Measurements from ENCODE around the gene OR2G2. TPM values are rescaled to one million over a fixed set of nuclear protein-coding genes. Genes with fewer than 3 reads are reported as not detected.

Gene OR2G2
- total RNA-seq, 1 donor = not detected

DNA sequence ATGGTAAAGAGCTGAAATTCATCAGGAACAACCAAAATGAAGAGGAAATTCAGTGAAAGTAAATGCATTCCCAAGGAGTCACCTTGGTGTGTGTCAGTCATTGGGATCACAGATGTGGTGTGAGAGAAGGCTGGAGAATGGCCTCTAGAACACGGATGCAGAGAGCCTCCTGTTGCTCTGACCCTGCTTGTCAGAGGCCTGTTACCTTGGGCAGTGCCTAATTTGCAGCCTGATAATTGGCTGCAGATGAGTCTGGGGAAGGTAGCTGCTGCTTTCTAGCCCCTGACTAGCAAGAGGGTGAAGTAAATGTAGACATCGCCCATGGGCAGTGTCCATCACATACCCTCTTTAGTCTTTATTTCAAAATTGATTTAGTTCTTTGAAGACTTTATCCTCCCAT, 35.9 kb upstream of the OR2G2 start:
- no peak overlapping the region for H2AFZ ChIP-seq (ENCODE audit: low read length)
- no peak overlapping the region for H3K4me3 ChIP-seq (ENCODE audit: insufficient read depth, low read length)
- H3K79me2 ChIP-seq (ENCODE audit: insufficient read depth, low read length) = no peaks in the 10 kb centered on the region
- DNase-seq (ENCODE audit: insufficient read length, low spot score, missing footprints) = no peak
- no peak overlapping the region for H3K27ac ChIP-seq (ENCODE audit: low read depth, low read length)
- H3K27me3 ChIP-seq (ENCODE audit: insufficient read depth, low read length) = no peaks in the 10 kb centered on the region
- no peaks in the 10 kb centered on the region for H3K36me3 ChIP-seq (ENCODE audit: insufficient read depth, low read length)
- TF ChIP-seq, protein P1, sequence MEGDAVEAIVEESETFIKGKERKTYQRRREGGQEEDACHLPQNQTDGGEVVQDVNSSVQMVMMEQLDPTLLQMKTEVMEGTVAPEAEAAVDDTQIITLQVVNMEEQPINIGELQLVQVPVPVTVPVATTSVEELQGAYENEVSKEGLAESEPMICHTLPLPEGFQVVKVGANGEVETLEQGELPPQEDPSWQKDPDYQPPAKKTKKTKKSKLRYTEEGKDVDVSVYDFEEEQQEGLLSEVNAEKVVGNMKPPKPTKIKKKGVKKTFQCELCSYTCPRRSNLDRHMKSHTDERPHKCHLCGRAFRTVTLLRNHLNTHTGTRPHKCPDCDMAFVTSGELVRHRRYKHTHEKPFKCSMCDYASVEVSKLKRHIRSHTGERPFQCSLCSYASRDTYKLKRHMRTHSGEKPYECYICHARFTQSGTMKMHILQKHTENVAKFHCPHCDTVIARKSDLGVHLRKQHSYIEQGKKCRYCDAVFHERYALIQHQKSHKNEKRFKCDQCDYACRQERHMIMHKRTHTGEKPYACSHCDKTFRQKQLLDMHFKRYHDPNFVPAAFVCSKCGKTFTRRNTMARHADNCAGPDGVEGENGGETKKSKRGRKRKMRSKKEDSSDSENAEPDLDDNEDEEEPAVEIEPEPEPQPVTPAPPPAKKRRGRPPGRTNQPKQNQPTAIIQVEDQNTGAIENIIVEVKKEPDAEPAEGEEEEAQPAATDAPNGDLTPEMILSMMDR (IDR thresholded peaks at IDR 0.05; ENCODE audit: extremely low read depth, low read depth, low read length) = no peak
- H3K4me1 ChIP-seq (ENCODE audit: insufficient read depth, low read length) = no peaks in the 10 kb centered on the region
- no peaks in the 10 kb centered on the region for H4K20me1 ChIP-seq (ENCODE audit: insufficient read depth, low read length)
- no peaks in the 10 kb centered on the region for H3K9me3 ChIP-seq (ENCODE audit: low read depth, low read length)
- no peak overlapping the region for H3K4me2 ChIP-seq (ENCODE audit: insufficient read depth, low read length)

DNA sequence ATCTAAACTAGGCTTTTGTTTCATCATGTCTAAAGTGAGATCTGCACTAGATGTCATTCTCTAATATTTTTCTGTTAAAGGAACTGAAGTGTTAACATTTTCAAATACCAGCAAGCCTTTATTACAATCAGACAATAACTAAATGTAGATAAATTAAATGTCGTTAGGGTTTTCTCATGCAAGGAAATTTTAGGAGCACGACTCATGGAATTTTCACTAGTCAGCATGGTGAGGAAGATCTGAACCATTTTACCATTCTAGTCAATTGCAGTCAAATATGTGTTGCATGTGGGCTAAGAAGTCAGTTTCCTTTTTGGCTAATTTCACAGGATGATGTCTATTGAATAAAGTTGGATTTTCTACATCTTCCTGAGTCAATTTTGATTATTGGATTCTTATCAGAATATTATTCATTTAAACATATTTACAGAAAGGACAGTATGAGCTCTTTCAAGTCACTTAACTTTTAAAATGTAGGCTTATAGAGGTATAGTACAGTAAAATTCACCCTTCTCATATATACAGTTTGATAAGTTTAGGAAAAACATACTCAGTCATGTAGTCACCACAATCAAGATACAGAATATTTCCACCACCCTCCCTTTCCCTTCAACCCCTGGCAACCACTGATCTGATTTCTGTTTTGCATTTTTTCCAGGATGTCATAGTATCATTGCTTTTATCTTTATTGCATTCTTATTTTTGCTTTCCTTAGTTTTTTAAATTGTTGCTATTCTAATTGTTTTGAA, 30.1 kb upstream of the OR2G2 start:
- Histone ChIP-seq H2AFZ (ENCODE audit: low read length) (no peak overlapping the region), H3K4me1 (ENCODE audit: insufficient read depth, low read length) (no peaks in the 10 kb centered on the region), H3K4me2 (ENCODE audit: insufficient read depth, low read length) (no peak overlapping the region), H3K79me2 (ENCODE audit: insufficient read depth, low read length) (no peaks in the 10 kb centered on the region), H3K4me3 (ENCODE audit: insufficient read depth, low read length) (no peak overlapping the region), H3K27ac (ENCODE audit: low read depth, low read length) (no peak overlapping the region), H3K27me3 (ENCODE audit: insufficient read depth, low read length) (no peaks in the 10 kb centered on the region), H4K20me1 (ENCODE audit: insufficient read depth, low read length) (no peaks in the 10 kb centered on the region), H3K9me3 (ENCODE audit: low read depth, low read length) (no peaks in the 10 kb centered on the region), H3K36me3 (ENCODE audit: insufficient read depth, low read length) (no peaks in the 10 kb centered on the region)
- TF ChIP-seq, protein P1 (IDR thresholded peaks at IDR 0.05; ENCODE audit: extremely low read depth, low read depth, low read length) = no peak
- peak; percentile 39 for DNase-seq (ENCODE audit: insufficient read length, low spot score, missing footprints)

DNA sequence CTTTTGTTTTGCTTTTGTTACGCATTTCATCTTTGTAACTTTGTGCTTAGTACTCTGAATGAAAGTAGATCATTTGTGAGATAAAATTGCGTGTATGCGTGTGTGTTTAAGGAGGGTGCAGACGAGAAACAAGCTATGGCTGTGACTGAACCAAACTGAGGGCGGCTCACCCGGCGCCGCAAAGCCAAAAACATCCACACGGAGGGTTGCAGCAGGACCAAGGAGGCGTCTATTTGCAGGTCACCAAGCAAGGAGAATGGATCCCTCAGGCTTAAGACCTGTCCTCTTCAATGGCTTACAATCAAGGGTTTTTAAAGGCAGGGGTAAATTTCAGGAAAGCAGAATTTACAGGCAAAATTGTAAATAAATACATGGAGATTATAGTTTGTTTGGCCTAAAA, 26.4 kb upstream of the OR2G2 start:
- Histone ChIP-seq H2AFZ (ENCODE audit: low read length) (no peak overlapping the region), H3K27ac (ENCODE audit: low read depth, low read length) (no peak overlapping the region), H4K20me1 (ENCODE audit: insufficient read depth, low read length) (no peaks in the 10 kb centered on the region)

DNA sequence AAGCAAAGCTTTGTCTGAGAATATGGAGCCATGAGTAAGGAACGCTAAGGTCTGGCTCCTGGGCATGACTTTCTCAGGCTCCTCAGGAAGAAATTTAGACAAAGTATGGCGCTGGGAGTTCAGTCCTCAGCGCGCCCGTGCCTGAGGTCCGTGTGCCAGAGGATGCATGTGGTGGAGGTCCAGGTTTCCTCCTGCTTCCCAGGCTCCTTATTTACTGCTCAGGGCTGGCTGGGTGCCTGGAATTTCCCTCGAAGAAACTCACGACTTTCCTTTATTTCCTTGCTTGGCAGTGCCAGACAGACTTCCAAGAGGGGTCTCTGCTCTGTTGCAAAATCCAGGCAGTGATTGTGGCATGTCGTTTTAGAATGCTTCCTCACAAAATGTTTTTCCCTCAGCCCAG, 26.0 kb upstream of the OR2G2 start:
- no peaks in the 10 kb centered on the region for H3K9me3 ChIP-seq (ENCODE audit: low read depth, low read length)
- no peaks in the 10 kb centered on the region for H3K36me3 ChIP-seq (ENCODE audit: insufficient read depth, low read length)
- no peak overlapping the region for H3K27ac ChIP-seq (ENCODE audit: low read depth, low read length)
- TF ChIP-seq, protein P1 (IDR thresholded peaks at IDR 0.05; ENCODE audit: extremely low read depth, low read depth, low read length) = no peak
- H2AFZ ChIP-seq (ENCODE audit: low read length) = no peak overlapping the region
- H4K20me1 ChIP-seq (ENCODE audit: insufficient read depth, low read length) = no peaks in the 10 kb centered on the region
- DNase-seq (ENCODE audit: insufficient read length, low spot score, missing footprints) = no peak
- no peak overlapping the region for H3K4me3 ChIP-seq (ENCODE audit: insufficient read depth, low read length)
- H3K4me1 ChIP-seq (ENCODE audit: insufficient read depth, low read length) = no peaks in the 10 kb centered on the region
- no peaks in the 10 kb centered on the region for H3K27me3 ChIP-seq (ENCODE audit: insufficient read depth, low read length)
- H3K79me2 ChIP-seq (ENCODE audit: insufficient read depth, low read length) = no peaks in the 10 kb centered on the region
- H3K4me2 ChIP-seq (ENCODE audit: insufficient read depth, low read length) = no peak overlapping the region

More for the DNA sequence above, 26.4 kb upstream of the OR2G2 start:
- DNase-seq (ENCODE audit: insufficient read length, low spot score, missing footprints) = no peak
- Histone ChIP-seq H3K27me3 (ENCODE audit: insufficient read depth, low read length) (no peaks in the 10 kb centered on the region), H3K4me2 (ENCODE audit: insufficient read depth, low read length) (no peak overlapping the region), H3K79me2 (ENCODE audit: insufficient read depth, low read length) (no peaks in the 10 kb centered on the region), H3K4me1 (ENCODE audit: insufficient read depth, low read length) (no peaks in the 10 kb centered on the region), H3K4me3 (ENCODE audit: insufficient read depth, low read length) (no peak overlapping the region), H3K36me3 (ENCODE audit: insufficient read depth, low read length) (no peaks in the 10 kb centered on the region), H3K9me3 (ENCODE audit: low read depth, low read length) (no peaks in the 10 kb centered on the region)
- TF ChIP-seq, protein P1 (IDR thresholded peaks at IDR 0.05; ENCODE audit: extremely low read depth, low read depth, low read length) = no peak
